GM12878 (cell line): ENCODE measurements around the gene CLDN5. TPM values are rescaled to one million over a fixed set of nuclear protein-coding genes. Genes with fewer than 3 reads are reported as not detected.
A peak's percentile ranks its signal among the peaks of the same experiment; 100 is the strongest.

Source experiments
- ATAC-seq: fragments of 200-7000 bp; cut with Tn5 transposase; 3 replicates; pipeline ENCODE4 v1.9.1; 2020; ENCODE audit warnings: mild to moderate bottlenecking, moderate library complexity
- BruUV-seq: library from RNA; stranded (reverse); fragments of 400-500 nt; replicated peaks from 2 replicates; lab custom pipeline; 2021; lab: Mats Ljungman, UMichigan
- CTCF ChIA-PET: fragments of 300-600 bp; sonication (Branson Sonifier 250); formaldehyde crosslinking; extraction: SDS; loops from one replicate; lab custom pipeline; 2021; ENCODE audit warnings: inconsistent platforms; lab: Yijun Ruan, JAX
- POLR2A ChIA-PET: fragments of 350-600 bp; formaldehyde crosslinking; extraction: SDS; loops from one replicate; lab custom pipeline; 2021; ENCODE audit warnings: inconsistent platforms; lab: Charles Lee
- RAD21 ChIA-PET: fragments of 300-600 bp; sonication (Branson Sonifier 250); formaldehyde crosslinking; loops from one replicate; lab custom pipeline; 2023; ENCODE audit warnings: antibody characterized with exemption; ENCODE audit not compliant: unreplicated experiment; lab: Charles Lee
- SMC1A ChIA-PET: fragments of 300-600 bp; sonication (Branson Sonifier 250); formaldehyde crosslinking; loops from one replicate; lab custom pipeline; 2023; ENCODE audit not compliant: unreplicated experiment, uncharacterized antibody; lab: Charles Lee
- DNase-seq: peaks from one replicate; pipeline ENCODE4 v3.0.0-alpha.2; 2011; ENCODE audit warnings: low read depth, low spot score
- FAIRE-seq: peaks from 3 replicates; lab custom pipeline; 2011; peaks lifted over from hg19 to GRCh38; lab: Jason Lieb, UNC
- H2AFZ ChIP-seq: 2 replicates; pipeline ENCODE4 v1.6.0; 2011; ENCODE audit warnings: low read depth, low read length, control low read depth; ENCODE audit not compliant: control insufficient read depth
- H3K27ac ChIP-seq: 2 replicates; pipeline ENCODE4 v1.5.1; 2011; ENCODE audit warnings: control low read depth; ENCODE audit not compliant: control insufficient read depth, insufficient read depth
- H3K27me3 ChIP-seq, 2 experiments: replicated peaks in 1 of 2; 2 replicates each; pipeline versions ENCODE4 v1.6.0 to v1.6.1; 2011; ENCODE audit warnings: low read length in 1 of 2; ENCODE audit not compliant: control insufficient read depth in 2 of 2, insufficient read depth in 2 of 2
- H3K36me3 ChIP-seq, 2 experiments: 2 replicates each; pipeline ENCODE4 v1.5.1; 2011; ENCODE audit warnings: low read length in 1 of 2; ENCODE audit not compliant: control insufficient read depth in 2 of 2, insufficient read depth in 2 of 2
- H3K4me1 ChIP-seq: 2 replicates; pipeline ENCODE4 v1.6.1; 2011; ENCODE audit warnings: mild to moderate bottlenecking, low read length, moderate library complexity, mixed read lengths; ENCODE audit not compliant: control insufficient read depth, insufficient read depth
- H3K4me2 ChIP-seq: 2 replicates; pipeline ENCODE4 v1.6.0; 2011; ENCODE audit warnings: control low read depth; ENCODE audit not compliant: control insufficient read depth, insufficient read depth
- H3K4me3 ChIP-seq: fragments of 200-600 bp; sonication (generic); 2 replicates; pipeline ENCODE4 v1.5.1; 2016
- H3K79me2 ChIP-seq: 2 replicates; pipeline ENCODE4 v1.6.0; 2011; ENCODE audit warnings: low read length; ENCODE audit not compliant: control insufficient read depth, insufficient read depth
- H3K9ac ChIP-seq: 2 replicates; pipeline ENCODE4 v1.8.0; 2011; ENCODE audit warnings: low read length, control low read depth, mixed read lengths; ENCODE audit not compliant: control insufficient read depth, insufficient read depth
- H3K9me3 ChIP-seq: replicated peaks from 3 replicates; pipeline ENCODE4 v1.5.1; 2011; ENCODE audit warnings: mild to moderate bottlenecking, low read length; ENCODE audit not compliant: control insufficient read depth, insufficient read depth
- H4K20me1 ChIP-seq: 2 replicates; pipeline ENCODE4 v1.6.0; 2011; ENCODE audit not compliant: control insufficient read depth, insufficient read depth
- MXI1 ChIP-seq: fragments of 150-350 bp; IDR thresholded peaks from 2 replicates; pipeline ENCODE4 v1.6.1; 2011; ENCODE audit warnings: low read depth, mild to moderate bottlenecking, inconsistent platforms, low read length, improper control_type of control experiment
- PAX5 ChIP-seq: IDR thresholded peaks from 2 replicates; pipeline ENCODE4 v1.6.1; 2011; ENCODE audit warnings: low read depth, low read length, borderline replicate concordance
- POLR2A ChIP-seq: IDR thresholded peaks from 2 replicates; pipeline ENCODE4 v1.6.1; 2011; ENCODE audit warnings: low read depth, mild to moderate bottlenecking, low read length
- STAT3 ChIP-seq: IDR thresholded peaks from 2 replicates; pipeline ENCODE4 v1.6.1; 2011; ENCODE audit warnings: low read depth, low read length, improper control_type of control experiment
- WGBS: methylation state at CpG from one replicate; pipeline ENCODE4 v1.1.6; 2016; ENCODE audit warnings: low lambda C conversion rate; ENCODE audit not compliant: insufficient replicate concordance, insufficient coverage; ENCODE audit errors: missing lambda C conversion rate; 5-methylcytosine and 5-hydroxymethylcytosine counted together
- in situ Hi-C: fragments of 300-500 bp; cut with MboI; formaldehyde crosslinking; loops from 9 replicates; pipeline ENCODE4 v1.14.3; 2018; ENCODE audit warnings: mixed read lengths
- intact Hi-C: fragments of 100-400 bp; cut with micrococcal nuclease; formaldehyde crosslinking; loops from one replicate; pipeline ENCODE4 v1.14.2; 2022; ENCODE audit not compliant: unreplicated experiment
- polyA plus RNA-seq, 11 experiments: library from polyadenylated mRNA; depleted of rRNA in 4 of 11; unstranded in 6 of 11; stranded (reverse) in 5 of 11; fragments of >200 nt; fragmentation: Nextera tagmentation in 4 of 11; fragmentation: Illumina TruSeq in 1 of 11; extraction: Ambion mirVana in 4 of 11; extraction: Trizol in 1 of 11; gene quantifications; 1 replicate in 1 of 11; 2 replicates in 10 of 11; pipeline versions ENCODE4 v1.2.1 to v1.2.3, GENCODE V29; 2011 to 2016; ENCODE audit warnings: inconsistent platforms in 2 of 11, missing spikeins in 2 of 11, low read depth in 1 of 11
- total RNA-seq, 4 experiments: library from RNA; depleted of rRNA in 3 of 4; stranded (reverse); fragments of >200 nt in 3 of 4; fragmentation: Illumina TruSeq in 1 of 4; extraction: Trizol in 1 of 4; gene quantifications; 2 replicates each; pipeline versions ENCODE4 v1.2.1 to v1.2.3, GENCODE V29; 2013 to 2021

Gene CLDN5
- total and polyA plus RNA-seq, 10 of the 15 experiments (the other 5 are each of a cell fraction or from before 2014, with no cell fraction given) = 0.15 TPM; not detected in 9

GRCh38 chr22:19522190-19522880 lies 1.9 kb downstream of the CLDN5 start:
- 0 out of 2 replicates have a peak, but pooled peaks have one; percentile 21 for TF ChIP-seq POLR2A
- TF ChIP-seq MXI1 = no peak
- ChIA-PET CTCF (no interaction called here), RAD21 (no interaction called here), SMC1A (no interaction called here), POLR2A (no interaction called here)
- no peak overlapping the region for H2AFZ ChIP-seq
- no peak for FAIRE-seq
- H3K4me3 ChIP-seq = no peak overlapping the region
- H3K4me1 ChIP-seq = no peaks in the 10 kb centered on the region
- H3K9me3 ChIP-seq = no peaks in the 10 kb centered on the region
- no peaks in the 10 kb centered on the region for H3K79me2 ChIP-seq
- in situ Hi-C loops (no loop called here), intact Hi-C loops (no loop called here)
- H3K27me3 ChIP-seq = peaks cover 0 to 2% of the 10 kb centered on the region in 2 experiments; a peak in 2 of 4 replicates
- no peaks in the 10 kb centered on the region for H4K20me1 ChIP-seq
- no peak for ATAC-seq
- peaks cover 0 to 7% of the 10 kb centered on the region in 2 experiments; a peak in 2 of 4 replicates for H3K36me3 ChIP-seq
- no TSS peak for BruUV-seq
- no peak for DNase-seq
- no peak overlapping the region for H3K9ac ChIP-seq
- WGBS = 86% methylated on average over 15 of the region's 16 CpGs
- no peak overlapping the region for H3K27ac ChIP-seq
- no peak overlapping the region for H3K4me2 ChIP-seq

GRCh38 chr22:19520566-19521305 lies 3.5 kb downstream of the CLDN5 start:
- Histone ChIP-seq H4K20me1 (no peaks in the 10 kb centered on the region), H3K27me3 (peaks cover 0 to 2% of the 10 kb centered on the region in 2 experiments; a peak in 2 of 4 replicates), H3K9ac (no peak overlapping the region), H2AFZ (no peak overlapping the region), H3K4me2 (no peak overlapping the region), H3K27ac (no peak overlapping the region), H3K9me3 (no peaks in the 10 kb centered on the region), H3K4me3 (no peak overlapping the region), H3K4me1 (no peaks in the 10 kb centered on the region), H3K36me3 (peaks cover 1 to 13% of the 10 kb centered on the region in 2 experiments; a peak in 2 of 4 replicates), H3K79me2 (no peaks in the 10 kb centered on the region)
- SMC1A ChIA-PET = no interaction called here
- TF ChIP-seq STAT3 (no peak), PAX5 (no peak)
- in situ Hi-C loops (no loop called here), intact Hi-C loops (no loop called here)
- ATAC-seq (no peak), DNase-seq (no peak), FAIRE-seq (no peak)
- CTCF ChIA-PET = no interaction called here
- POLR2A ChIA-PET = no interaction called here
- WGBS = over 99% methylated on average over 10 of the region's 10 CpGs
- RAD21 ChIA-PET = no interaction called here
- no TSS peak for BruUV-seq
